Iris pigment epithelial cell (primary cell): ENCODE measurements around the gene KCTD15.

ENCODE experiments used
- DNase-seq: peaks from one replicate; pipeline ENCODE4 v3.0.0-alpha.2; 2011; ENCODE audit warnings: low read depth

KCTD15 gene

DNA sequence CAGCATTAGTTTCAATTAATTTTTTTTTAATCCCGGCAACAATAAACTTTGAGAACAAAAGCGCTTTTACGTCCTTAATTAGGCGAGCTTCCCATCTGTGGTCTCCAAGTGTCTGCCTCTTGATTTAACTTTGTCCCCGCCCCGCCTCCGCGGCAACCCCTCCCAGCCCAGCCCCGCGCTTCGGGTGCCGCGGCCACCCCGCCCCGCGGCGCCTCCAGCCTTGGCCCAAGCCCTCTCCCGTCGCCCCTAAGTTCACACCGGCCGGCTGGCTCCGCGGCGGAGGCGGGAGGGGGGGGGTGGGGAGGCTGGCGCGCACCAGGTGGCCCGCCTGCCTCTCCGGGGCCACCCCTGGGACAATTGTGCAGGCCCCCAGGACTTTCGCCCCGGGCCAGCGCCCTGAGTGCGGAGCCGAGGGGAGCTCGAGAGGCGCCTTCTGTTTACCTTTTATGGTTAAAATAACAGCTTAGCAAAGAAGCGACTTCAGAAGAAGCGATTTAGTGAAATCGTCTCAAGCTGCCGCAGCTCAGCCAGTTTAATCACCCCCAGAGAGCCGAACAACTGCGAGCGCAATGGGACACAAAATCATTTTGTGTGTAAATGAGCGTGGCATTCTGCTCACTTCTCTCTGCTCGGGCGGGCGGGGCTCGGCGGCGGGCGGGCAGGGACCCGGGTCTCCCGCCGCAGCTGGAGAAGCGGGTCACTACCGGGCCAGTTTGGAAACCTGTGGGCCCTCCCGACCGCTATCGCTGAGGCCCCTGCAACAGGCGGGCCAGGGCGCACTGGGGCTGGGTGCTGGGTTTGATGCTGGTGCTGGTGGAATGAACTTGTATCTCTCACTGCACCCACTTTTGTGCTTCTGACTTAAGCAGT, 1.4 kb downstream of the KCTD15 start:
- DNase-seq = peak; percentile 74

- peak; percentile 56 for DNase-seq
Observed at GRCh38 chr19:33798681-33799111, 2.0 kb downstream of the KCTD15 start.

GRCh38 chr19:33799476-33799875, 2.8 kb downstream of the KCTD15 start:
- DNase-seq = no peak

GRCh38 chr19:33800012-33800680, 3.5 kb downstream of the KCTD15 start:
- DNase-seq = no peak

DNA sequence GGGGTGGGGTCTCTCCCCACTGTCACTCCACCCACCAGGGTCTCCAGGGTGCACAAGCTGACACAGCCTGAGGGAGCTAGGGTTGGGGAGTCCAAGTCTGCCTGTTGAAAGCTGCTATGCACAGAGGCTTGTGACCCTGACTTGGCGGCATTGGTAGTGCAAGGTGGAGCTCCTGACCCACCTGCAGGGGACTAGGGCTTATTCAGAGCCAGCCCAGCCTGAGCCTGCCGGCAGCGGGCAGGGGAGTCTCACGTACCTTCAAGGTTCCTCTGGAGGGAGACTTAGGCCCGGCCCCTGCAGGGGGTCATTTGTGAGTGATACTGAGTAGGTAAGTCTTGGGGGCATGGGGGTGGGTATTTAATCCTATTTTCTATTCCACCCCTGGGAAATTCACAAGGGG, 4.7 kb downstream of the KCTD15 start:
- DNase-seq = no peak

- no peak for DNase-seq
Observed at GRCh38 chr19:33802001-33802400, 5.3 kb downstream of the KCTD15 start.

DNA sequence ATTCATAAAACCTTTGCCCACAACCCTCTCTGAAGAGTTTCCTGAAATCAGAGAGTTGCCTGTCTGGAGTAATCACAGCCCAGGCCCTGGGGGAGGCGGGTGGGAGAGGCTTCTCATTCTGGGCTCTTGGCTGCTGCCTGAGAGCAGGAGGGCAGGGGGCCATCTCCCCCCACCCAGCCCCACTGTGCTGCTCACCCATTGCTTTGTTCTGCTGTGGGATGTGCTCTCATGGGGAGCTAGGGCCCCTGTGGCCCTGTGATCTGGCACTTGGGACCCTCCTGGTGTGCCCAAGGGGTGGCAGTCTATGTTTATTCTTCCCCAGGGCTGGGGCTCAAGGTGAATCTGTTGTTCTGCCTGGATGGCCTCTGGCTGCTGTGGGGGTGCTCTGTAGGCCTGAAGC, 6.1 kb downstream of the KCTD15 start:
- DNase-seq = no peak

- no peak for DNase-seq
Observed at GRCh38 chr19:33803383-33803782, 6.7 kb downstream of the KCTD15 start.

DNA sequence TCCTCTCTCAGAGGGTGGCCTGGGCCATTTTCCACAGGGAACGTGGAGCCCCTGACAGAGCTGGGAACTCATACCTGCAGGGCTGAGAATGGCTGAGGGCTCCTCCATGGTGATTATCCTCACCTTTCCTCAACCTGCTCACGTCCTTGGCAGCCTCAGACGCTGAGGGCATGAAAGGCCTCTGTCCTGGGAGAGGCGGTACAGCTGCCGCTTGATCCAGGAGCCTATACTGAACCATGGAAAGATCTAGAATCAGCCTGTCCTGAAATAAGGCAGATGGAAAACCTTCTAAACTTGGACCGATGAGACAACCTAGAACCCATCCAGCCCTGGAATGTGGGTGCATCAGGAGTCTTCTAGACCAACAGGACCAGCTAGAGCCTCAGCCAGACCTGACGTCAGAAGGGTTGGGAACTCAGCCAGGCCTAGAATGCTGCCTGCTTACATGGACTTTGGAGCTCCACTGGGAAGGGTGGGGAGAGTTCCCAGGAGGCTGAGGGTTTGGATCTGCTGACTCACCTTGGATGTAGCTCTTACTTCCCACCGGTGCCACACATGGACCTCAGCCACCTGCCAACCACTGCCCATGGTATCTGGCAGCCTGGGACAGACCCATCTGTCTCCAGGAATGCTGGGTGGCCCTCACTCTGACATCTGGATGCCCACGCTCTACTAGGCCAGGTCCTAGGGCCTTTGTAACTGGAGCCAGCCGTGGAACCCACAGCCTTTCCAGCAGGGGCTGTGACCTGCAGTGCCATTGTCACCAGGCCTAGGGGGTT, 7.5 kb downstream of the KCTD15 start:
- DNase-seq = peak; percentile 72

GRCh38 chr19:33805313-33805712, 8.6 kb downstream of the KCTD15 start:
- no peak for DNase-seq

DNA sequence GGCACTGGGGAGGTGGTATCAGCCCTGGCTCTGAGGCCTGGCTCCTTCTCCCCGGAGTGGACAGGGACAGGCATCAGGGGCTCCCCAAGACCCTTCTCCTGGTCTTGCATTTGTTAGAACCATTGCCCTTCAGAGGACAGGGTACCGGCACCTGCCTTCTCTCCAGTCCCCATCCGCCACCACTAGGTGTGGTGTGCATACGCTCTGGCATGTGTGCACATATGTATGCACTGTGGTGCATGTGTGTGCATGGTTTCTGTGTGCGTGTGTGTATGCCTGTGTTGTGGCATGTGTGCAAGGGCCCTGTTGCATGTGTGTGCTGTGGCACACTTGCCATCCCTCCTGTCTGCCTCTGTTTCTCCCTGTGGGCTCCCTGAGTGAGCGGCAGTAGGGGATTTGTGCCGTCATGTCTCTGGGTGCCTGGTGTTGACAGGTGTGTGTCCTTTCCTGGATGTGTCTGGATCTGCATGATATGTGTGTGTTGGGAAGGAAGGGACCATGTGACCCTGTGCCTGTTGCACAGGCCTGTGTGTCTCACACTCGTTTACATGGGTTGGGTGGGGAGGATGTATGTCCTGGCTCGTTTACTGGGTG, 9.3 kb downstream of the KCTD15 start:
- no peak for DNase-seq

- DNase-seq = no peak
Observed at GRCh38 chr19:33806434-33806881, 9.8 kb downstream of the KCTD15 start.

DNA sequence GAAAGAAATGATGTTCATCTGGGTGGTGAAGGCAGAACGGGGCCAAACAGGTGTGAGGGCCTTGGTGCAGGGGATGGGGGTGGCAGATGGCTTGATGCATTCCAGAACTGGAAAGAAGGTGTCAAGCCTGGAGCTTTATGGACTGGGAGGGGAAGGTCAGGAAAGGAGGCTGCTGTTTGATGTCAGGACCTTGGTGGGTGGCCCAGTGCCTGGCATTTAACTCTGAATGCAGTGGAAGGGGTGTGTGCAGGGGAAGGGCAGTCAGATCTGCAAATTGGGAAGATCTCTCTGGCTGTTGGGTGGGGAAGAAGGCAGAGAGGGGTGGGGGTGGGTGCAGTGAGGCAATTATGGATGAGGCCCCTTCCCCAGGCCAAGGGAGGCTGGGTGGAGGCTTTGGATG, 11.7 kb downstream of the KCTD15 start:
- DNase-seq = no peak

DNA sequence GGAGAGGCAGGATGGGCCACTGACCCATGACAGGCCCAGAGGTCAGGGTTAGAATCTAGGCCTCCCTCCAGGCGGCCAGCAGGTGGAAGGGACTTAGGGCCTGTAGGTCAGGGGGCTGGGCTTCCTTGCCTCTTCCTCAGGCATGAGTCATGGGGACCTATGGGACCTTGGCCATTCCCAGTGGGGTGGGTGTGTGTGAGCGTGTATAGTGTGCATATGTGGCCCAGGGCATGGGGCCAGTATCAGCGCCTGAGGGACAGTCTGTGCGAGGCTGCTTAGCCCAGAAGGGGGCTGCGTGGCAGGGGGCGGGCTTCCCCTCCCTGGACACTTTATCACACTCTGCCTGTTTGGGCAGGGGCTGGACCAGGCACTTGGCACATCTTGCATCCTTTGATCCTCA, 13.3 kb downstream of the KCTD15 start:
- DNase-seq = peak; percentile 22

DNA sequence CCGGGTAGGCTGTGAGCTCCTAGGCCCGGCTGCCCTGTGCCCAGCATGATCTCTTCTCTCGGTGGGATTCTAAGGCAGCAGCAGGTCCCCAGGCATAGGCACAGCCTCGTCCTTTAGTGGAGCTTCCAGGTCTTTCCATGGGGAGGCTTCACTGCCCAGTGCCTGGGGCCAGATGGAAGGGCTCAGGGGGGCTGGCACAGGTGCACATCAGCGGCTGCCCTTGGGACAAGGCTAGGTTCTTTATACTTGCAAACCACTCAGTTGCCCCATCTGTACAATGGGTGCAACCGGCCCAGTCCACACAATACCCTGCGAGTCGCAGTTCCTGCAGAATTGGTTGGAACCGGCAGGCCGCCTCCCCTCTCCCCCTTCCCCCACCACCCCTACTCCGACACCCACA, 14.2 kb downstream of the KCTD15 start:
- DNase-seq = no peak

DNA sequence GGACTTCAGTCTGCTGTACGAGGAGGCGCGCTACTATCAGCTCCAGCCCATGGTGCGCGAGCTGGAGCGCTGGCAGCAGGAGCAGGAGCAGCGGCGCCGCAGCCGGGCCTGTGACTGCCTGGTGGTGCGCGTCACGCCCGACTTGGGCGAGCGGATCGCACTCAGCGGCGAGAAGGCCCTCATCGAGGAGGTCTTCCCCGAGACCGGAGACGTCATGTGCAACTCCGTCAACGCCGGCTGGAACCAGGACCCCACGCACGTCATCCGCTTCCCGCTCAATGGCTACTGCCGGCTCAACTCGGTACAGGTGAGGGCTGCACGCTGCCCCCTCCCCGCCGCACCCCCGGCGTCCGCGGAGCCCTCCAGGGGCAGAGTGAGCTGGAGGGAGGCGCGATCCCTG, 14.6 kb downstream of the KCTD15 start:
- DNase-seq = no peak

DNA sequence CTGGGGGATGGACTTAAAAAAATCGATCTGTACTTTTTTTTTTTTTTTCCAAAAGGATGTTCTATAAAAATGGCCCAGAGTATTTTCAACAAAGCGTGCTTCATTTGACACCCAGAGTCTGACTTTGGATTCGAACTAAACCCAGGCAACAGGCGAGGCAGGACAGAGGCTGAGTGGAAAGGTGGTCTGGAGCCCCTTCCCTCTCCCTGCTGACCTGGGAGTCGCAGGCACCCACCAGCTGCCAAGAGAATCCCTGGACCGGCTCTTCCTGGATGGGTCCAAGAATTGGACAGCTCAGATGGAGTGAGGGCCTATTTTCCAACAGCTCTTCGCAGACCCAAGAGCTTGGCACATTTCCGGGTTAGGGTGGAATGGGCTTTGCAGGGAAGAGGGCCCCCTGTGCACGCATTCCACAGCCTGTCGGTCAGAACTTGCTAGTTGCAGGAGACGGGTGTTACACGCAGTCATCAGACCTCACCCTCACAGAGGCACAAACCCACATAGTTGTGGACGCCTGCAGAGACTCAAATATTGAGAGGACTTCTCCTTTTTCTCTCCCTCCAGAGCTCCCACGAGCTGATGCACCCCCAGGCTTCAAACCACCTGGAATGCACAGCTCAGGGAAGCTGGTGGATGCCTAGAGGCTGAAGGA, 15.2 kb downstream of the KCTD15 start:
- peak; percentile 12 for DNase-seq

DNA sequence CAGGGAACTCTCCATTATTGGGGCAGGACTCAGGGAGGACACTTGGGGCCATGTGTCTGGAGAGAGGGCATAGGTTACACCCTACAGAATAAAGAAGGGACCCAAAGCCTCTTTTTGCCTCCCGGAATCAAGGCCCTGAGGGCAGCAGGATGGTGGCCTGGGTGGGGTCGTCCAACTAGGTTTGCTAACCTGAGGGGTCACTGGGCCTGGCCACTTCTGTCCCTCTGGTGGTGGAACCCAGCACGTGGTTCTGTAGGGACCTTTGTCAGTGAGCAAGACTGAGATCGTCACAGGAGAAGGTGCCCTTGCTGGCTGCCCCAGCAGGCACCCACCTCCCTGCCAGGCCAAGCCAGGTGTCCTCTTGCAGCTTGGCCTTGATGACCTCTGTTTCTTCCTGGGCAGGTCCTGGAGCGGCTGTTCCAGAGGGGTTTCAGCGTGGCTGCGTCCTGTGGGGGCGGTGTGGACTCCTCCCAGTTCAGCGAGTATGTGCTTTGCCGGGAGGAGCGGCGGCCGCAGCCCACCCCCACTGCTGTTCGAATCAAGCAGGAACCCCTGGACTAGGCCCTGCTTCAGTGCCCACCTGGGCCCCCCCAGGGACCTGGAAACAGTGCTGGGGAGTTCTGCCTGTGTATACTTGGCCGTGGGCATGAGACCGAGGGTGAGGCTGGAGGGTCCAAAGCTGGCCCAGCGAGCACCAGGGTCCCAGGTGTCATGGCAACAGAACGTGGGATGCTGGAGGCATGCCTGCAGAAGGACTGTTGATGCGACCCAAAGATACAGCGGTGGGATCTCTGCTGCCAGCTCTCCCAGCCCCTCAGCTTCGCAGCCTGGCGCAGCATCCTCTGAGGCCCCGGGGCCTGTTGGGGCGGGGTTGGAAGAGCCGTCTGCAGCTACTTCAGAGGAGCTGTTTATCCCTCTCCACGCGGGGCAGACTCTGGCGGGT, 16.0 kb downstream of the KCTD15 start:
- DNase-seq = no peak

GRCh38 chr19:33813391-33814101, 16.9 kb downstream of the KCTD15 start:
- DNase-seq = no peak
